Hepatocyte (in vitro differentiated cells): ENCODE results near the gene ZFYVE9.

Experiments
- CTCF ChIP-seq: fragments of 200-600 bp; sonication (generic); IDR thresholded peaks from 2 replicates; pipeline ENCODE4 v1.5.1; 2016; ENCODE audit warnings: antibody characterized with exemption, mild to moderate bottlenecking; ENCODE audit not compliant: poor library complexity
- EZH2 ChIP-seq: fragments of 200-600 bp; sonication (generic); IDR thresholded peaks from 2 replicates; pipeline ENCODE4 v1.6.1; 2016; ENCODE audit warnings: antibody characterized with exemption, mild to moderate bottlenecking, borderline replicate concordance

GRCh38 chr1:52150946-52151345 lies 9.1 kb downstream of the ZFYVE9 start:
- TF ChIP-seq CTCF (no peak), EZH2 (no peak)
